ENCODE data around the gene GREB1L.

DNA sequence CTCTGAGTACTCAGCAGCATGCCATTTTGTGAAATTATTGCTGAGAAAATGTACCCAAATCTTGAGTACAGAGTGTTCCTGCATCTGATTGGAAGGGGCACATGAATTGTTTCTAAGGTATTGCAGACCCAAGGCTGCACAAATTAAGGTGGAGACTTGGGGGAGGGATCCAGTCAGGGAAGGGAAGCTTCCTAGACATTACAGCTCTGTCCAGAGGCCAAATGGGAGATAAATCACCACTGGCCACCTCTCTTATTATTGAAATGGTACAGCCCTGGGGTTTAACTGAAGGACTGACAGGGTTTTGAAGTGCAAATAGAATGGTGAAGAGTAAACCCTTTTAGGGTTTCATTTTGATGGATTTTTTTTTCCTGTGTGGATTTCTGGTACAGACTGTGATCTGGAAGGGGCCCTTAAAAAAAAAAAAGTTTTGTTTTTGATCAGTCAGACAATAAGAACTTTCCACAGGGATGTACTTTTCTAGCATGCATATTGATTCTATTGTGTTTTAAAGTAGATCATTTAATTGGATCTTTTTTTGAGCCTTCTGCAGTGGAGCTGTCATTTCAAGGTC, 119.4 kb downstream of the GREB1L start:
- TF ChIP-seq POLR2A (IDR thresholded peaks at IDR 0.05): no peak
- TF ChIP-seq, protein P1, sequence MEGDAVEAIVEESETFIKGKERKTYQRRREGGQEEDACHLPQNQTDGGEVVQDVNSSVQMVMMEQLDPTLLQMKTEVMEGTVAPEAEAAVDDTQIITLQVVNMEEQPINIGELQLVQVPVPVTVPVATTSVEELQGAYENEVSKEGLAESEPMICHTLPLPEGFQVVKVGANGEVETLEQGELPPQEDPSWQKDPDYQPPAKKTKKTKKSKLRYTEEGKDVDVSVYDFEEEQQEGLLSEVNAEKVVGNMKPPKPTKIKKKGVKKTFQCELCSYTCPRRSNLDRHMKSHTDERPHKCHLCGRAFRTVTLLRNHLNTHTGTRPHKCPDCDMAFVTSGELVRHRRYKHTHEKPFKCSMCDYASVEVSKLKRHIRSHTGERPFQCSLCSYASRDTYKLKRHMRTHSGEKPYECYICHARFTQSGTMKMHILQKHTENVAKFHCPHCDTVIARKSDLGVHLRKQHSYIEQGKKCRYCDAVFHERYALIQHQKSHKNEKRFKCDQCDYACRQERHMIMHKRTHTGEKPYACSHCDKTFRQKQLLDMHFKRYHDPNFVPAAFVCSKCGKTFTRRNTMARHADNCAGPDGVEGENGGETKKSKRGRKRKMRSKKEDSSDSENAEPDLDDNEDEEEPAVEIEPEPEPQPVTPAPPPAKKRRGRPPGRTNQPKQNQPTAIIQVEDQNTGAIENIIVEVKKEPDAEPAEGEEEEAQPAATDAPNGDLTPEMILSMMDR (IDR thresholded peaks at IDR 0.05): no peak
